Parathyroid adenoma (tissue), 2 donors: Measurements from ENCODE around the gene TMEM132D.

Experiments used
- H2AFZ ChIP-seq: fragments of 300-600 bp; sonication (generic); one replicate; pipeline ENCODE4 v1.7.0; 2017; ENCODE audit warnings: antibody characterized with exemption, mild to moderate bottlenecking
- H3K27ac ChIP-seq: fragments of 300-600 bp; sonication (generic); one replicate; pipeline ENCODE4 v1.7.0; 2017
- H3K27me3 ChIP-seq: fragments of 300-600 bp; sonication (generic); one replicate; pipeline ENCODE4 v1.7.0; 2017; ENCODE audit warnings: low read length; ENCODE audit not compliant: control insufficient read depth, insufficient read depth
- H3K36me3 ChIP-seq: fragments of 300-600 bp; sonication (generic); one replicate; pipeline ENCODE4 v1.7.0; 2017; ENCODE audit warnings: low read length; ENCODE audit not compliant: control insufficient read depth, insufficient read depth
- H3K4me1 ChIP-seq: fragments of 300-600 bp; sonication (generic); one replicate; pipeline ENCODE4 v1.7.0; 2017; ENCODE audit warnings: control low read depth
- H3K4me2 ChIP-seq: fragments of 300-600 bp; sonication (generic); one replicate; pipeline ENCODE4 v1.7.0; 2017; ENCODE audit warnings: low read length
- H3K4me3 ChIP-seq: fragments of 300-600 bp; sonication (generic); one replicate; pipeline ENCODE4 v1.7.0; 2017; ENCODE audit warnings: low read depth, low read length
- H3K79me2 ChIP-seq: fragments of 300-600 bp; sonication (generic); one replicate; pipeline ENCODE4 v1.7.0; 2017; ENCODE audit warnings: control low read depth
- H3K9ac ChIP-seq: fragments of 300-600 bp; sonication (generic); one replicate; pipeline ENCODE4 v1.7.0; 2017; ENCODE audit warnings: mild to moderate bottlenecking
- H3K9me3 ChIP-seq: fragments of 300-600 bp; sonication (generic); one replicate; pipeline ENCODE4 v1.7.0; 2017; ENCODE audit warnings: low read length; ENCODE audit not compliant: control insufficient read depth
- CTCF ChIP-seq: fragments of 300-600 bp; sonication (generic); IDR thresholded peaks from one replicate; pipeline ENCODE4 v1.7.0; 2017; ENCODE audit warnings: antibody characterized with exemption, mild to moderate bottlenecking
- donor health status: primary hyperparathyroidism.

TMEM132D gene

GRCh38 chr12:129440278-129440677, 463.5 kb downstream of the TMEM132D start:
- Histone ChIP-seq H3K4me1 (no peaks in the 10 kb centered on the region), H3K9ac (no peak overlapping the region), H2AFZ (no peak overlapping the region), H3K36me3 (no peaks in the 10 kb centered on the region), H3K27me3 (no peaks in the 10 kb centered on the region), H3K4me2 (no peak overlapping the region), H3K27ac (no peak overlapping the region), H3K79me2 (no peaks in the 10 kb centered on the region), H3K9me3 (no peaks in the 10 kb centered on the region), H3K4me3 (no peak overlapping the region)
- TF ChIP-seq CTCF = no peak

- Histone ChIP-seq H3K27me3 (no peaks in the 10 kb centered on the region), H3K27ac (no peak overlapping the region), H3K9me3 (peaks cover 4% of the 10 kb centered on the region), H3K4me2 (no peak overlapping the region), H3K4me1 (no peaks in the 10 kb centered on the region), H3K79me2 (no peaks in the 10 kb centered on the region), H2AFZ (no peak overlapping the region), H3K36me3 (no peaks in the 10 kb centered on the region), H3K9ac (no peak overlapping the region), H3K4me3 (no peak overlapping the region)
- TF ChIP-seq CTCF = no peak
Observed at GRCh38 chr12:129434790-129435189, 469.0 kb downstream of the TMEM132D start.

GRCh38 chr12:129428240-129428936, 475.4 kb downstream of the TMEM132D start:
- TF ChIP-seq CTCF = no peak
- Histone ChIP-seq H2AFZ (no peak overlapping the region), H3K4me1 (no peaks in the 10 kb centered on the region), H3K27ac (no peak overlapping the region), H3K9ac (no peak overlapping the region), H3K79me2 (no peaks in the 10 kb centered on the region), H3K4me2 (no peak overlapping the region), H3K9me3 (no peaks in the 10 kb centered on the region), H3K36me3 (no peaks in the 10 kb centered on the region), H3K27me3 (peaks cover 2% of the 10 kb centered on the region), H3K4me3 (no peak overlapping the region)

GRCh38 chr12:129423041-129423580, 480.7 kb downstream of the TMEM132D start:
- H2AFZ ChIP-seq = no peak overlapping the region

More at GRCh38 chr12:129423041-129423580, 480.7 kb downstream of the TMEM132D start:
- Histone ChIP-seq H3K79me2 (no peaks in the 10 kb centered on the region), H3K27me3 (peaks cover 5% of the 10 kb centered on the region), H3K9me3 (no peaks in the 10 kb centered on the region), H3K4me3 (no peak overlapping the region), H3K4me2 (no peak overlapping the region), H3K27ac (no peak overlapping the region), H3K36me3 (no peaks in the 10 kb centered on the region), H3K4me1 (no peaks in the 10 kb centered on the region), H3K9ac (no peak overlapping the region)
- no peak for TF ChIP-seq CTCF
